Heart left ventricle (tissue), 13 donors: ENCODE data around the gene CHRNB4.

Experiments used
- CTCF ChIP-seq, 12 donors: fragments of 200-600 bp; sonication (generic) in 4 of 12; IDR thresholded peaks; one replicate each; pipeline versions ENCODE4 v1.5.0 to v1.8.0; 2018 to 2022; ENCODE audit warnings: antibody characterized with exemption in 12 of 12, mild to moderate bottlenecking in 5 of 12
- POLR2A ChIP-seq, 2 donors: fragments of 450-650 bp; IDR thresholded peaks; one replicate each; pipeline ENCODE4 v1.6.1; 2017; ENCODE audit warnings: antibody characterized with exemption in 2 of 2, mild to moderate bottlenecking in 2 of 2, moderate library complexity in 2 of 2
- donor health status: ischemic (EF 13 %, LVEDD 7.1; RV severe dilation, severe dysfunction).
- donor health status: DM: no; HTN: yes; CAD: no.
- donor health status: DM: no; HTN: no; CAD: no.
- donor health status: ischemic (EF 25% LVEDD 6.9; RV normal size, moderate dysfunction).
- donor health status: ischemic (EF 25% LVEDD 5.7; RV mildly dilated, moderate dysfunction).
- donor health status: ischemic (EF 35%, LVEDD 5.7; RV mildly dilated, moderate dysfunction).
- donor health status: nonischemic (EF 11% LVEDD 7.7; RV severe dilation, severe dysfunction).
- donor health status: DM: yes; HTN: yes; CAD: no.
- donor health status: PGD.
- donor health status: ischemic (EF 29% LVEDD 5.4; RV normal size, mild dysfunction).
- donor health status: nonischemic (EF 23%, LVEDD 6.1; RV moderate dilation, normal function).

- TF ChIP-seq POLR2A (IDR thresholded peaks at IDR 0.05) (no peak), CTCF (IDR thresholded peaks at IDR 0.05) (no peak)
These were observed 23.5 kb downstream of the CHRNB4 start for GRCh38 chr15:78617516-78617915.
